ENCODE data around the gene HDAC4.

GRCh38 chr2:239190921-239191885 is 209.6 kb downstream of the HDAC4 start:
- TF ChIP-seq CTCF (IDR thresholded peaks at IDR 0.05; ENCODE audit: low read depth, low read length, missing input control) (no peak), NR2F2 (IDR thresholded peaks at IDR 0.05) (no peak)
